ENCODE results near the gene UGDH.
"Not testable (repeated sequence)": the region's sequence is repeated elsewhere in the genome, so short reads cannot be mapped to it uniquely, and the experiment has no call there.

UGDH gene

GRCh38 chr4:39528061-39528465 is 824 bp upstream of the UGDH start:
- DNase-seq: peak; percentile 62

- no peak for DNase-seq
These were observed 409 bp downstream of the UGDH start for GRCh38 chr4:39526765-39527295.

- no peak for DNase-seq
These were observed 1.2 kb downstream of the UGDH start for GRCh38 chr4:39525822-39526690.

GRCh38 chr4:39524161-39524957 is 2.9 kb downstream of the UGDH start:
- no peak for DNase-seq

- no peak for DNase-seq
These were observed 5.2 kb downstream of the UGDH start for GRCh38 chr4:39522068-39522467.

GRCh38 chr4:39521253-39521919 is 5.9 kb downstream of the UGDH start:
- no peak for DNase-seq

- DNase-seq: no peak
These were observed 8.8 kb downstream of the UGDH start for GRCh38 chr4:39518484-39518883.

GRCh38 chr4:39516407-39516966 is 10.8 kb downstream of the UGDH start:
- no peak for DNase-seq

- DNase-seq: not testable (repeated sequence)
These were observed 11.4 kb downstream of the UGDH start for GRCh38 chr4:39515669-39516401.

GRCh38 chr4:39514888-39515401 is 12.3 kb downstream of the UGDH start:
- DNase-seq: peak; percentile 41

- not testable (repeated sequence) for DNase-seq
These were observed 13.0 kb downstream of the UGDH start for GRCh38 chr4:39514266-39514665.

- DNase-seq: no peak
These were observed 16.8 kb downstream of the UGDH start for GRCh38 chr4:39510348-39510929.

- DNase-seq: no peak
These were observed 21.7 kb downstream of the UGDH start for GRCh38 chr4:39505581-39505980.

GRCh38 chr4:39504538-39504937 is 22.7 kb downstream of the UGDH start:
- no peak for DNase-seq

GRCh38 chr4:39502664-39503035 is 24.6 kb downstream of the UGDH start:
- DNase-seq: not testable (repeated sequence)

- no peak for DNase-seq
These were observed 25.1 kb downstream of the UGDH start for GRCh38 chr4:39502019-39502663.

GRCh38 chr4:39498727-39499020 is 28.6 kb downstream of the UGDH start:
- no peak for DNase-seq

GRCh38 chr4:39497909-39498726 is 29.1 kb downstream of the UGDH start:
- no peak for DNase-seq

GRCh38 chr4:39495446-39496213 is 31.6 kb downstream of the UGDH start:
- DNase-seq: no peak
